ENCODE data around the gene MRPL23. TPM values are rescaled to one million over a fixed set of nuclear protein-coding genes. Genes with fewer than 3 reads are reported as not detected.

The MRPL23 gene
- total RNA-seq, 6 experiments from 2014 or later = 23.1 to 121 (median 36.4) TPM

DNA sequence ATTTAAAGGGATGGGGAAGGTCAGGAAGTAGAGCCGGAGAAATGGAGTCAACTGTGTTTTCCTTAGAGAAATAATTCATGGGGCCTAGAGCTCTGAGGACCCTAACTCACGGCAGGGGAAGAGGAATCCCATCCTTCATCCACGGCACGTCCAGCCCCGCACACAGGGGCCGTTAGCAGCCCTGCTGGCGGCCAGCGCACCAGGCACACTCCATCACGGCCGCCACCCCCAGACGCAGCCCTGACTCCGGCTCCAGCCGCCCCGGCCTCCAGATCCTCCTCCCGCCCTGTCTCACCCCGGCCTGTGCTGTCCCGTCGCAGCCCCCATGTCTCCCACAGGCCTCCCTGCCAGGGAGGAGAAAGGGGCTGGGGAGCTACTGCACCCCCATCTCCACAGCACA, 11.2 kb downstream of the MRPL23 start:
- Histone ChIP-seq H3K27ac (no peak overlapping the region), H3K4me3 (no peak overlapping the region), H3K4me1 (no peaks in the 10 kb centered on the region), H3K9me3 (no peaks in the 10 kb centered on the region), H3K27me3 (no peaks in the 10 kb centered on the region), H3K36me3 (no peaks in the 10 kb centered on the region)
- intact Hi-C loops (cut with DNase I) = no loop called here
- TF ChIP-seq POLR2A (IDR thresholded peaks at IDR 0.05) = no peak
- TF ChIP-seq, protein P1, sequence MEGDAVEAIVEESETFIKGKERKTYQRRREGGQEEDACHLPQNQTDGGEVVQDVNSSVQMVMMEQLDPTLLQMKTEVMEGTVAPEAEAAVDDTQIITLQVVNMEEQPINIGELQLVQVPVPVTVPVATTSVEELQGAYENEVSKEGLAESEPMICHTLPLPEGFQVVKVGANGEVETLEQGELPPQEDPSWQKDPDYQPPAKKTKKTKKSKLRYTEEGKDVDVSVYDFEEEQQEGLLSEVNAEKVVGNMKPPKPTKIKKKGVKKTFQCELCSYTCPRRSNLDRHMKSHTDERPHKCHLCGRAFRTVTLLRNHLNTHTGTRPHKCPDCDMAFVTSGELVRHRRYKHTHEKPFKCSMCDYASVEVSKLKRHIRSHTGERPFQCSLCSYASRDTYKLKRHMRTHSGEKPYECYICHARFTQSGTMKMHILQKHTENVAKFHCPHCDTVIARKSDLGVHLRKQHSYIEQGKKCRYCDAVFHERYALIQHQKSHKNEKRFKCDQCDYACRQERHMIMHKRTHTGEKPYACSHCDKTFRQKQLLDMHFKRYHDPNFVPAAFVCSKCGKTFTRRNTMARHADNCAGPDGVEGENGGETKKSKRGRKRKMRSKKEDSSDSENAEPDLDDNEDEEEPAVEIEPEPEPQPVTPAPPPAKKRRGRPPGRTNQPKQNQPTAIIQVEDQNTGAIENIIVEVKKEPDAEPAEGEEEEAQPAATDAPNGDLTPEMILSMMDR (IDR thresholded peaks at IDR 0.05) = no peak
- no peak for DNase-seq
- WGBS (ENCODE audit: insufficient coverage, low coverage, low lambda C conversion rate, missing lambda C conversion rate) = no CpG with 5 or more reads among the region's 18 CpGs
- ATAC-seq = no peak

DNA sequence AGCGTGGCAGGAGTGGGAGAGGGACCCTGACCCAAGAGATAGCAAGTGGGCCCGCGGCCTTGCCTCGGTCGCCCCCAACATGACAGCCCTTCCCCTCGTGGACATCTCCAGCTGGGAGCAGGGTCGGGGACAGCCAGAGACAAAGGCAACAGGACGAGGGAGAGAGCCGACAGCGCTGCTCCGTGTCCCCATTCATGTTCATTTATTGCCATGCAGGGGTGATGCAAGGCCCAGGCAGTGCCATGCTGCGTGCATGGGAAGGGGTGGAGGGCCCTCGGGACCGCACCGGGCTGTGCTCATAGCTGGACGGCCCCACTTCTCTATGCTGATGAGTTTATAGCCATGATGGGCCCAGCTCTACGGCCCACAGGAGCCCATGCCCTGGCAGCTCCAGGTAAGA, 12.7 kb downstream of the MRPL23 start:
- peak in 1 of 3 donors; percentile 6 for DNase-seq
- no CpG with 5 or more reads among the region's 17 CpGs for WGBS (ENCODE audit: insufficient coverage, low coverage, low lambda C conversion rate, missing lambda C conversion rate)

DNA sequence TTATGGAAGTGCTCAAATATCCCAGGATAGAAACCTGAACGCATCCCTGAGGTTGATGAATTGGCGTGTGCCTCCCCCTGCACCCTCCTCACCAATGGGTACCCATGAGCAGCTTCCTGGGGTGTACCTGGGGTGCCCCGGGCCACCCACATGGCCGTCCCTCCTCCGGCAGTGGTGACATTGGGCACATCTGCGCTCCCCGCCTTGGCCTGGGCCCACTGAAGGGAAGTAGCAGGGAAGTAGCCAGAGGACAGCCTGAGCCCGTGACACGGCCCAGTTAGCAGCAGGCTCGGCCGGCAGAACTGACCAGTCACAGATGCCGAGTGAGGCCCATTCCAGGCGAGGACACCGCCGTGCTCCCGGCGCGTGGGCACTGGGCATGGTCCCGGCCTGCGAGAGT, 16.7 kb downstream of the MRPL23 start:
- no peak for ATAC-seq

More for the DNA sequence above, 12.7 kb downstream of the MRPL23 start:
- no peak for TF ChIP-seq POLR2A (IDR thresholded peaks at IDR 0.05)
- TF ChIP-seq, protein P1 (IDR thresholded peaks at IDR 0.05) = no peak
- H3K9me3 ChIP-seq = no peaks in the 10 kb centered on the region
- H3K36me3 ChIP-seq = no peaks in the 10 kb centered on the region
- H3K4me1 ChIP-seq = no peaks in the 10 kb centered on the region
- intact Hi-C loops (cut with DNase I) = no loop called here
- H3K27ac ChIP-seq = no peak overlapping the region
- no peak overlapping the region for H3K4me3 ChIP-seq
- no peak for ATAC-seq
- no peaks in the 10 kb centered on the region for H3K27me3 ChIP-seq

DNA sequence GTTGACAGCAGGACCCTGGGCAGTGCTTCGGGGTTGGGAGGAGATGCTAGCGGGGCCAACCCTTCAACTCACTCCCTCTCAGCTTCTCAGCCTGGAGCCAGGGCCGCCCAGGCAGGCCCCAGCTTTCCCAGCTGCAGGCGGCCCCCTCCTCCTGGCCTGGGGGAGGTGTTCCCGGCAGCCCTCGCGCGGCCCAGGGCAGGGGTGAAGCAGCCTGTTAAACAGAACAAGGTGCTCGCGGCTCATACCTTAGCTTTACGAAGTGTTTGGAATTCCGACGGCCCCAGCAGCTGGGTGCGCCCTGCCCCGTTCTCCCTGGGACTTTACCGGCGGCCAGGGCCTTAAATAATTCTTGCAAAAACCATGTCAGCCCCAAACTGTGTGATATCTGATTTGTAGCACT, 17.2 kb downstream of the MRPL23 start:
- no peak for DNase-seq
- no CpG with 5 or more reads among the region's 17 CpGs for WGBS (ENCODE audit: insufficient coverage, low coverage, low lambda C conversion rate, missing lambda C conversion rate)
- Histone ChIP-seq H3K27ac (no peak overlapping the region), H3K4me3 (no peak overlapping the region), H3K27me3 (no peaks in the 10 kb centered on the region), H3K4me1 (no peaks in the 10 kb centered on the region), H3K36me3 (no peaks in the 10 kb centered on the region), H3K9me3 (no peaks in the 10 kb centered on the region)
- TF ChIP-seq, protein P1 (IDR thresholded peaks at IDR 0.05) = no peak
- no peak for TF ChIP-seq POLR2A (IDR thresholded peaks at IDR 0.05)
- no peak for ATAC-seq
- intact Hi-C loops (cut with DNase I) = no loop called here

More for the DNA sequence above, 16.7 kb downstream of the MRPL23 start:
- no peak overlapping the region for H3K27ac ChIP-seq
- H3K9me3 ChIP-seq = no peaks in the 10 kb centered on the region
- no peaks in the 10 kb centered on the region for H3K4me1 ChIP-seq
- H3K27me3 ChIP-seq = no peaks in the 10 kb centered on the region
- intact Hi-C loops (cut with DNase I) = no loop called here
- TF ChIP-seq, protein P1 (IDR thresholded peaks at IDR 0.05) = no peak
- no peak for TF ChIP-seq POLR2A (IDR thresholded peaks at IDR 0.05)
- no peaks in the 10 kb centered on the region for H3K36me3 ChIP-seq
- DNase-seq = peak in 2 of 3 donors; percentile 2 to 23
- H3K4me3 ChIP-seq = no peak overlapping the region
- no CpG with 5 or more reads among the region's 20 CpGs for WGBS (ENCODE audit: insufficient coverage, low coverage, low lambda C conversion rate, missing lambda C conversion rate)

DNA sequence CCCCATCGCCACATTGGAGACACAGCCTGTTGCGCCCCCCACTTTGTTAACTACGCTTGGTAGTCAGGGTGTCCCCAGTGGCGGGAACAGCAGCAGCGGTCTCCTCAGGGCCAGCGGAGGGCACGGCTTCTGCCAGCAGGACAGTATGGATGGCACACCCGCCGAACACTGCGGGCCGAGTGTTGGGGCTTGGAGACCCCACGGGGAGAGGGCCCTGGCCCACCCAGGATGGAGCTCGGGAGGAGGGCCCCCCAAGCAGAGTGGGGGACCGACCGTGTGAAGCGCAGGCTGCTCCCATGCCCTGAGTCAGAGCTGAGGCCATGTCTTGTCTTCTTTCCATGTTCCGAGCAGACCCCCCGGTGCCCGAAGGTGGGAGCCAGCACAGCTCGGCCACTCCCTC, 17.8 kb downstream of the MRPL23 start:
- H3K27ac ChIP-seq = no peak overlapping the region
- TF ChIP-seq POLR2A (IDR thresholded peaks at IDR 0.05) = no peak
- TF ChIP-seq, protein P1 (IDR thresholded peaks at IDR 0.05) = no peak
- H3K4me1 ChIP-seq = no peaks in the 10 kb centered on the region
- H3K4me3 ChIP-seq = no peak overlapping the region
- H3K9me3 ChIP-seq = no peaks in the 10 kb centered on the region
- H3K36me3 ChIP-seq = no peaks in the 10 kb centered on the region
- H3K27me3 ChIP-seq = no peaks in the 10 kb centered on the region
- no peak for ATAC-seq
- DNase-seq = no peak
- intact Hi-C loops (cut with DNase I) = no loop called here
- WGBS (ENCODE audit: insufficient coverage, low coverage, low lambda C conversion rate, missing lambda C conversion rate) = no CpG with 5 or more reads among the region's 20 CpGs
